H1 (cell line): ENCODE measurements around the gene TIMM21. TPM values are rescaled to one million over a fixed set of nuclear protein-coding genes. Genes with fewer than 3 reads are reported as not detected.

Experiments used
- ATF2 ChIP-seq: IDR thresholded peaks from 2 replicates; pipeline ENCODE4 v1.6.1; 2012; ENCODE audit warnings: low read length, inconsistent platforms
- CHD2 ChIP-seq: IDR thresholded peaks from 2 replicates; pipeline ENCODE4 v1.6.1; 2012; ENCODE audit warnings: low read length, improper control_type of control experiment
- EZH2 ChIP-seq: fragments of 200-600 bp; sonication (generic); IDR thresholded peaks from 2 replicates; pipeline ENCODE4 v1.7.1; 2012; ENCODE audit warnings: low read depth, mild to moderate bottlenecking, moderate library complexity, low read length, inconsistent platforms; ENCODE audit not compliant: severe bottlenecking
- polyA plus RNA-seq, 7 experiments: library from polyadenylated mRNA; depleted of rRNA in 3 of 7; stranded (reverse) in 5 of 7; unstranded in 2 of 7; fragments of >200 nt in 5 of 7; fragments of 200-250 nt in 2 of 7; gene quantifications; 1 replicate in 5 of 7; 2 replicates in 1 of 7; 4 replicates in 1 of 7; pipeline versions ENCODE4 v1.2.1 to v1.2.3, GENCODE V29; 2011 to 2013; ENCODE audit warnings: missing spikeins in 2 of 7, mixed read lengths in 2 of 7
- total RNA-seq: library from RNA; stranded (reverse); fragmentation: NEBNext Ultra II Directional; extraction: Animal tissue kit (Norgen Biotek cat#: 25700); gene quantifications from 2 replicates; pipeline ENCODE4 v1.2.1, GENCODE V29; 2021

Gene TIMM21
- total and polyA plus RNA-seq, 2 of the 8 experiments (the other 6 are each of a cell fraction or from before 2014, with no cell fraction given): 27.9 to 43.8 TPM

GRCh38 chr18:74191577-74191976 is 43.3 kb downstream of the TIMM21 start (continued):
- TF ChIP-seq ATF2 (no peak), EZH2 (no peak), CHD2 (no peak)
